ENCODE data around the gene ZNF462. TPM values are rescaled to one million over a fixed set of nuclear protein-coding genes. Genes with fewer than 3 reads are reported as not detected.
A peak's percentile ranks its signal among the peaks of the same experiment; 100 is the strongest.

The ZNF462 gene
- total RNA-seq, 6 experiments from 2014 or later: 0.93 to 4.0 (median 2.9) TPM

DNA sequence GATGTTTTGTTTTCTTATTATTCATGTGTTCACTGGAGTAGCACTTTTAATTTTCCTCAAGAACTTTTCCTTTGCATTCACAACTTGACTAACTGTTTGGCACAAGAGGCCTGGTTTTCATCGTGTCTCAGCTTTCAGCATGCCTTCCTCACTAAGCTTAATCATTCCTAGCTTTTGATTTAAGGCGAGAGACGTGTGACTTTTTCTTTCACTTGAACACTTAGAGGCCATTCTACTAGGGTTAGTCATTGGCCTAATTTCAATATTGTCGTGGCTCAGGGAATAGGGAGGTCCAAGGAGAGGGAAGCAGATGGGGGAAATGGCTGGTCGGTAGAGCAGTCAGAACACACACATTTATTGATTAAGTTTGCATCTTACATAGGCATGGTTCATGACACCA, 94.0 kb downstream of the ZNF462 start:
- no peaks in the 10 kb centered on the region for H3K4me1 ChIP-seq
- DNase-seq (no peak), ATAC-seq (no peak)
- H3K9me3 ChIP-seq: peaks cover 0 to 4% (median 0%) of the 10 kb centered on the region in 4 donors
- intact Hi-C loops (cut with DNase I): no loop called here
- WGBS (ENCODE audit: insufficient coverage, low coverage, low lambda C conversion rate, missing lambda C conversion rate): 76% methylated on average over 5 of the region's 5 CpGs
- no peak for TF ChIP-seq POLR2A (IDR thresholded peaks at IDR 0.05)
- TF ChIP-seq, protein P1, sequence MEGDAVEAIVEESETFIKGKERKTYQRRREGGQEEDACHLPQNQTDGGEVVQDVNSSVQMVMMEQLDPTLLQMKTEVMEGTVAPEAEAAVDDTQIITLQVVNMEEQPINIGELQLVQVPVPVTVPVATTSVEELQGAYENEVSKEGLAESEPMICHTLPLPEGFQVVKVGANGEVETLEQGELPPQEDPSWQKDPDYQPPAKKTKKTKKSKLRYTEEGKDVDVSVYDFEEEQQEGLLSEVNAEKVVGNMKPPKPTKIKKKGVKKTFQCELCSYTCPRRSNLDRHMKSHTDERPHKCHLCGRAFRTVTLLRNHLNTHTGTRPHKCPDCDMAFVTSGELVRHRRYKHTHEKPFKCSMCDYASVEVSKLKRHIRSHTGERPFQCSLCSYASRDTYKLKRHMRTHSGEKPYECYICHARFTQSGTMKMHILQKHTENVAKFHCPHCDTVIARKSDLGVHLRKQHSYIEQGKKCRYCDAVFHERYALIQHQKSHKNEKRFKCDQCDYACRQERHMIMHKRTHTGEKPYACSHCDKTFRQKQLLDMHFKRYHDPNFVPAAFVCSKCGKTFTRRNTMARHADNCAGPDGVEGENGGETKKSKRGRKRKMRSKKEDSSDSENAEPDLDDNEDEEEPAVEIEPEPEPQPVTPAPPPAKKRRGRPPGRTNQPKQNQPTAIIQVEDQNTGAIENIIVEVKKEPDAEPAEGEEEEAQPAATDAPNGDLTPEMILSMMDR (IDR thresholded peaks at IDR 0.05): no peak
- H3K4me3 ChIP-seq: no peak overlapping the region
- no peaks in the 10 kb centered on the region for H3K27me3 ChIP-seq
- H3K27ac ChIP-seq: no peak overlapping the region
- H3K36me3 ChIP-seq: no peaks in the 10 kb centered on the region

DNA sequence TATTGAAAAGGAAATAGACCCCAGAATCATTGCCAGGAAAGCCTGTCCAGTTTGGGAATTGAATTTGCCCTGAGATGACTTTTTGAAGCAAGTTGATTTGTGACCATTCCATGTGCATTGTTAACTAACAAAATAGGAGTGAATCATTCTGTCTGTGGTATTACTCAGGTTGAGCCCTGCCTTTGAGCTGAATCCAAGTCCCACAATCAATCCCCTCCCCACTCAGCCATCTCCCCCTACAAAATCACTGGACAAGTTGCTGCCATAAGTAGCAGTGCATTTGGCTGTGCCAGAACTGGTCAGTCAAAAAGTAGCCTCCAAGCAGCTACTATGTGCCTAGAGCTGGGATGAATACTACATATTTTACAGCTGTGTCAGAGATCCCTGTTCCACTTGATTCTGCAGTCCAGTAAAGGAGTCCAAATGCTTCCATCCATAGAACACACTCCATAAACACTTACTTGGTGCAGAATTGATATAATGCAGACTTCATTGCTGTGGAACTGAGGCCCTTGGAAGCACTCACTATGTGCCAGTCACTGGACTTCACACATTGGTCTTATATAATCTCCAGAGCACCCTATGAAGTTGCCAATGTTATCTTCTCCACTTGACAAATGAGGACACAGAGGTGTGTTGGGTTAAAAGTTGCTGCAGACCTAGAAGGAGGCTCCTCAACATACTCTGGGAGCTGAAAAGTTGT, 96.1 kb downstream of the ZNF462 start:
- Histone ChIP-seq H3K27ac (no peak overlapping the region), H3K4me1 (no peaks in the 10 kb centered on the region), H3K9me3 (peaks cover 0 to 4% (median 0%) of the 10 kb centered on the region in 4 donors), H3K4me3 (no peak overlapping the region), H3K27me3 (no peaks in the 10 kb centered on the region), H3K36me3 (no peaks in the 10 kb centered on the region)
- intact Hi-C loops (cut with DNase I): no loop called here
- DNase-seq: no peak
- TF ChIP-seq POLR2A (IDR thresholded peaks at IDR 0.05): no peak
- TF ChIP-seq, protein P1 (IDR thresholded peaks at IDR 0.05): no peak
- ATAC-seq: no peak

DNA sequence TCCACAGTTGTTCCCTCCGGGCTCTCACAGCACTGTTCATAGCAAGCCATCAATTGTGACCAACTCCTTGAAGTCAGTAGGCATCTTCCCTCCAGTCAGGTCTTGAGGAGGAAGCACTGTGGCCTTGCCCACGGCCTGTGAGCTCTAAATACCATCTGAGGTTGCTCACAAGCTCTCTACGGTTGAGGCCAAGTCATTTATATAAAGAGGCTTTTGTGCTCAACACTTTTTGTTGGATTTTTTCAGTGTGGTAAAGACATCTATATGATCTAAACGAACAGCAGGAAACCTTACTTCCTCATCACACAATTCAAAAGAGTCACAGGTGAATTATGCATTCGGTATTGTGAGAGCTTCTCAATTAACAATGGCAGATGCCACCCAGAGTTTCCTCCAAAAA, 97.3 kb downstream of the ZNF462 start:
- WGBS (ENCODE audit: insufficient coverage, low coverage, low lambda C conversion rate, missing lambda C conversion rate): 37% methylated on average over 5 of the region's 5 CpGs
- Histone ChIP-seq H3K27ac (no peak overlapping the region), H3K27me3 (no peaks in the 10 kb centered on the region), H3K9me3 (peaks cover 0 to 4% (median 0%) of the 10 kb centered on the region in 4 donors), H3K36me3 (no peaks in the 10 kb centered on the region), H3K4me3 (no peak overlapping the region), H3K4me1 (no peaks in the 10 kb centered on the region)
- ATAC-seq: no peak
- intact Hi-C loops (cut with DNase I): no loop called here
- DNase-seq: no peak
- TF ChIP-seq, protein P1 (IDR thresholded peaks at IDR 0.05): no peak
- TF ChIP-seq POLR2A (IDR thresholded peaks at IDR 0.05): no peak

DNA sequence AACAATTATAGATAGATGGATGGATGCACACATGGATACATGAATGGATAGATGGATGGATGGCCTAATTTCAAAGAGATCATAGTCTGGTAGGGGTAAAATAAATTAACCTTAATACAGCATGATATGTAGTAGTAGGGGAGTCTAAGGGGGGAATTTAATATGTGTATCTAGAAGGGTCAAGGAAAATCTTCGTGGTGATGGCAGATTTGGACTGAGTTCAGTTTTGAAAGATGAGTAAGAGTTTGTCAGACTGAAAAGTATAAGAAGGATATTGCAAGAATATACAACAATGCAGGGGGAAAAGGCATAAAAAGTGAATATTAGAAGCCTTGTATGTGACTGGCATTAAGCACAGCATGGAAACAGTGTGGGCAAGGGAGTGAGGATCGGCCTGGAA, 98.7 kb downstream of the ZNF462 start:
- intact Hi-C loops (cut with DNase I): no loop called here
- DNase-seq (no peak), ATAC-seq (no peak)
- Histone ChIP-seq H3K4me1 (no peaks in the 10 kb centered on the region), H3K9me3 (peaks cover 0 to 4% (median 0%) of the 10 kb centered on the region in 4 donors), H3K27ac (peak overlapping the region in 1 of 3 donors; percentile 16), H3K4me3 (no peak overlapping the region), H3K27me3 (no peaks in the 10 kb centered on the region), H3K36me3 (no peaks in the 10 kb centered on the region)
- TF ChIP-seq, protein P1 (IDR thresholded peaks at IDR 0.05): no peak
- no peak for TF ChIP-seq POLR2A (IDR thresholded peaks at IDR 0.05)
- 42% methylated on average over 2 of the region's 2 CpGs for WGBS (ENCODE audit: insufficient coverage, low coverage, low lambda C conversion rate, missing lambda C conversion rate)
